OCI-LY3 (cell line): ENCODE results near the gene CELF5.

ENCODE experiments used
- H2AFZ ChIP-seq: fragments of 200-600, 300-600 bp; shearing (Covaris generic); 2 replicates; pipeline ENCODE4 v1.6.0; 2014; ENCODE audit warnings: antibody characterized with exemption, low read depth, low read length
- H3K27ac ChIP-seq: fragments of 200-600, 300-600 bp; sonication (generic); 2 replicates; pipeline ENCODE4 v1.5.1; 2014; ENCODE audit warnings: mild to moderate bottlenecking, low read length, moderate library complexity, mixed read lengths
- H3K27me3 ChIP-seq: fragments of 200-600, 300-600 bp; sonication (generic); 2 replicates; pipeline ENCODE4 v1.6.1; 2014; ENCODE audit warnings: low read depth, low read length, mixed read lengths
- H3K36me3 ChIP-seq: fragments of 200-600, 300-600 bp; sonication (generic); replicated peaks from 2 replicates; pipeline ENCODE3; 2014; ENCODE audit warnings: low read depth, low read length, mixed read lengths
- H3K4me1 ChIP-seq: fragments of 300-600, 200-600 bp; sonication (generic); 2 replicates; pipeline ENCODE4 v1.6.1; 2014; ENCODE audit warnings: low read length, mixed read lengths
- H3K4me2 ChIP-seq: fragments of 200-600, 300-600 bp; sonication (generic); 2 replicates; pipeline ENCODE4 v1.6.1; 2014; ENCODE audit warnings: low read length, mixed read lengths
- H3K4me3 ChIP-seq: fragments of 300-600, 200-600 bp; sonication (generic); 2 replicates; pipeline ENCODE4 v1.5.1; 2014; ENCODE audit warnings: antibody characterized with exemption, mild to moderate bottlenecking, low read length, moderate library complexity
- H3K79me2 ChIP-seq: fragments of 300-600, 200-600 bp; shearing (Covaris generic); 2 replicates; pipeline ENCODE4 v1.6.1; 2014; ENCODE audit warnings: mild to moderate bottlenecking, low read length, mixed read lengths
- H3K9ac ChIP-seq: fragments of 300-600, 200-600 bp; shearing (Covaris generic); 2 replicates; pipeline ENCODE4 v1.6.0; 2014; ENCODE audit warnings: mild to moderate bottlenecking, low read length, moderate library complexity
- H3K9me3 ChIP-seq: fragments of 200-600, 300-600 bp; shearing (Covaris generic); 2 replicates; pipeline ENCODE4 v1.6.1; 2014; ENCODE audit warnings: low read length, mixed read lengths; ENCODE audit not compliant: insufficient read depth
- H4K20me1 ChIP-seq: fragments of 200-600, 300-600 bp; sonication (generic); 2 replicates; pipeline ENCODE4 v1.6.1; 2016; ENCODE audit warnings: low read length, mixed read lengths; ENCODE audit not compliant: insufficient read depth
- CTCF ChIP-seq: fragments of 200-600, 300-600 bp; sonication (generic); IDR thresholded peaks from 2 replicates; pipeline ENCODE4 v1.5.1; 2014; ENCODE audit warnings: antibody characterized with exemption, low read length, low read depth
- EZH2phosphoT487 ChIP-seq: fragments of 200-600 bp; shearing (Covaris generic); IDR thresholded peaks from 2 replicates; pipeline ENCODE4 v1.6.1; 2018; ENCODE audit warnings: antibody characterized with exemption, mixed run types, low read depth

CELF5 gene

GRCh38 chr19:3238066-3238561, 13.7 kb downstream of the CELF5 start:
- Histone ChIP-seq H3K4me3 (no peak overlapping the region), H3K27me3 (no peaks in the 10 kb centered on the region), H3K79me2 (no peaks in the 10 kb centered on the region), H3K9ac (no peak overlapping the region), H3K27ac (no peak overlapping the region), H3K4me1 (no peaks in the 10 kb centered on the region), H2AFZ (no peak overlapping the region), H4K20me1 (no peaks in the 10 kb centered on the region), H3K36me3 (no peaks in the 10 kb centered on the region), H3K4me2 (no peak overlapping the region), H3K9me3 (no peaks in the 10 kb centered on the region)
- no peak for TF ChIP-seq CTCF
- TF ChIP-seq EZH2phosphoT487 = no peak

- H2AFZ ChIP-seq = no peak overlapping the region
- H3K4me2 ChIP-seq = no peak overlapping the region
- H3K27me3 ChIP-seq = no peaks in the 10 kb centered on the region
- H4K20me1 ChIP-seq = 0 out of 2 replicates have a peak, but pooled peaks cover 3% of the 10 kb centered on the region
- no peaks in the 10 kb centered on the region for H3K4me1 ChIP-seq
- no peaks in the 10 kb centered on the region for H3K36me3 ChIP-seq
- H3K9ac ChIP-seq = no peak overlapping the region
- no peaks in the 10 kb centered on the region for H3K9me3 ChIP-seq
- TF ChIP-seq CTCF (no peak), EZH2phosphoT487 (no peak)
- no peak overlapping the region for H3K27ac ChIP-seq
- no peak overlapping the region for H3K4me3 ChIP-seq
- H3K79me2 ChIP-seq = no peaks in the 10 kb centered on the region
Observed at GRCh38 chr19:3239367-3239766, 14.9 kb downstream of the CELF5 start.

- H4K20me1 ChIP-seq = 0 out of 2 replicates have a peak, but pooled peaks cover 7% of the 10 kb centered on the region
- H3K4me1 ChIP-seq = no peaks in the 10 kb centered on the region
- H3K4me3 ChIP-seq = no peak overlapping the region
- H3K4me2 ChIP-seq = no peak overlapping the region
- no peak overlapping the region for H3K27ac ChIP-seq
- no peaks in the 10 kb centered on the region for H3K9me3 ChIP-seq
- TF ChIP-seq CTCF = no peak
- no peak for TF ChIP-seq EZH2phosphoT487
- H3K27me3 ChIP-seq = no peaks in the 10 kb centered on the region
- no peak overlapping the region for H2AFZ ChIP-seq
- H3K9ac ChIP-seq = no peak overlapping the region
- no peaks in the 10 kb centered on the region for H3K36me3 ChIP-seq
- H3K79me2 ChIP-seq = no peaks in the 10 kb centered on the region
Observed at GRCh38 chr19:3243819-3244700, 19.6 kb downstream of the CELF5 start.

- no peaks in the 10 kb centered on the region for H3K4me1 ChIP-seq
- no peaks in the 10 kb centered on the region for H3K27me3 ChIP-seq
Observed at GRCh38 chr19:3245050-3245449, 20.6 kb downstream of the CELF5 start.

More at GRCh38 chr19:3245050-3245449, 20.6 kb downstream of the CELF5 start:
- Histone ChIP-seq H2AFZ (no peak overlapping the region), H3K4me3 (no peak overlapping the region), H3K27ac (no peak overlapping the region), H4K20me1 (0 out of 2 replicates have a peak, but pooled peaks cover 7% of the 10 kb centered on the region), H3K4me2 (no peak overlapping the region), H3K79me2 (no peaks in the 10 kb centered on the region), H3K36me3 (no peaks in the 10 kb centered on the region), H3K9ac (no peak overlapping the region), H3K9me3 (no peaks in the 10 kb centered on the region)
- no peak for TF ChIP-seq EZH2phosphoT487
- TF ChIP-seq CTCF = no peak
